Activated naive CD4-positive, alpha-beta T cell treated with anti-CD3 and anti-CD28 coated beads, Interleukin-2, amount 50 U/mL, for 16 hours (primary cell): ENCODE results near the gene JAKMIP1.

ENCODE experiments used
- DNase-seq: peaks from one replicate; pipeline ENCODE4 v3.0.0-alpha.2; 2020

JAKMIP1 gene

DNA sequence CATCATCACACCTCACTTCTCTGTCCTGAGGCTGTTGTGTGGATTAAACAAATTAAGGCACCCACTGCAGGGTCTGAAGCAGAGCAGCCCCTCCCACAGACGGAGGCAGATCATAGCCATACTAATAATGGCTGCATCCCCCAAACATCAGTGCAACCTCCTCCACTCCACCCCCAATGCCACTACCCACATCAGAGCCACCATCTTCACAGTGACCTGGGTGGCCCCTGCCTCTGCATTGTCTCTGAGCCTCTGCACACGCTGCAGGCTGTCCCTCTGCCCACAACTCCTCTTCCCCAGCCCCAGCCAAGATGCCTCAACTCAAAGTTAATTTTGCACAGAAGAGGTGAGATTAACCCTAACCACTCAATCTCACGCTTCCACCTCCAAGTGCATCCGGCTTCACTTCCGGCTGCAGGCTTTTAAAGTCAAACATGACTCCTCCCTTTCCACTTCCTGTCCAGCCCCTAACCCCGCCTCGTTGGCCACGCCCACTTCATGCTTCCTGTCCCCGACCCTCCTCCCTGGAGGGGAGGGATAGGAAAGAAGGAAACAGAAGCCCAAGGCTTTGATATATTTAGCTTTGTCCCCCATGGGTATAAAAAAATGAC is 22.7 kb downstream of the JAKMIP1 start:
- no peak for DNase-seq

DNA sequence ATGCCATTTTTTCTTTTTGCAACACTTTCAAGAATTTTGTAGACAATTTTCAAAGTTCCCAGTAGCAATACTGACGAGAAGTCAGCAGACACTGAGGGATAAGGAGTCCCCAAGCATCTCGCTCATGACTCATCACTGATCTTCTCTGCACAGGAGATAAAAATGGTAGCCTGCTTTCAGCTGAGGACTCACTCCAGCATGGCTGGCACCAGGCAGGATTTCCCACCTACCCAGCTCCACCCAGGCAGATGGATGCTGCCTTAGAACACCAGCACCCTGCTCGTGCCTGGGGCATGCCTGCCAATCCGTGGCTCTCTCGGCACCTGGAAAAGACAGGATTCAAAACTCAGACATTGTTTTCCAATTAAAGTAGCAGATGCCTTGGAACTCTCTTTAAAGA is 24.9 kb downstream of the JAKMIP1 start:
- DNase-seq: no peak

DNA sequence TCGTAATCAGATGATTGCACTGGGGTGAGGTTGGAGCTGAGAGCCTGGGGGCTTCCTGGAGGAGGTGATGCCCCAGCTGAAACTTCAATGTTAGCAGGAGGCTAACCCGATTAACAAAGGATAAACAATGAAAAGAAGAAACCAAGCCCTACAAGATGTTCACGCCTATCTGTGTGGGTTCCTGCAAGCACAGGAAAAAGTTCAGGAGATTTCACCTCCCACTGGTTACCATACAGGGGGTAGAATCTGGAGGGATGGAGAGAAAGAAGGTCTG is 27.5 kb downstream of the JAKMIP1 start:
- DNase-seq: no peak

DNA sequence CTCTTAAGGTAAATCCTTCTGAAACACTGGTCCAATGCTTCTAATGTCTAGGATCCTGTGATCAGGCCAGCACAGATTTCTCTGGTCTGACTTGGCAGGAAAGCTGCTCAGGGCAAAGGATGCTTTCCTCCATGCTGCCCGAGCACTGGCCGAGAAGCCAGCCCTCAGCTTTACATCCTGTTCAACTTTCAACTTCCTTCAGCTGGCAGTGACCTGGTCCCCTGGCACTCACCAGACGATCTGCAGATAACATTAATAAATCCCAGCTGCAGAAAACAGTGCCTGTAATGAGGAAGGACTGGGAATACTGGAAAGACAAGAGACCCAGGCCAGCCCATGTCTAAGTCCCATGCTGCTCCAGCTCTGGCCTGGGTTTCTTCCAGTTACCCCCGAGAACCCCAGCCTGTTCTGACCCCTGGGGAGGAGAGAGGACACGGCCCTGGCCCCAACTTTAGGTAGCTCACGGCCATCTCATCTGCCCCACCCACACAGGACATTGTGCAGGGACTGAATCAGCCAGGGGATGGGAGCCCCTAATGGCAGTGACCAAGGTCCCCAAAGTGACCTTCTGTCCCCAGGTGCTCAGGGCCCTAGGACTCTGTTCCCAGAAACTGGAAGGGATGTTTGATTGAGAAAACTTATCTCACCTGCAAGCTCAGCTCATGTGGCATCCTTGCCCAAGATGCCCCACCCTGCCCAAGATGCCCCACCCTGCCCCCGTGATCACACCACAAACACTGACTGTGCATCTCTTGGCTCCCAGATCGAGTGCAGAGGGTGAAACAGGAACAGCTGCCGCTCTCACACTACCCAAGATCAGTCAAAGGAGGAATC is 28.0 kb downstream of the JAKMIP1 start:
- no peak for DNase-seq

DNA sequence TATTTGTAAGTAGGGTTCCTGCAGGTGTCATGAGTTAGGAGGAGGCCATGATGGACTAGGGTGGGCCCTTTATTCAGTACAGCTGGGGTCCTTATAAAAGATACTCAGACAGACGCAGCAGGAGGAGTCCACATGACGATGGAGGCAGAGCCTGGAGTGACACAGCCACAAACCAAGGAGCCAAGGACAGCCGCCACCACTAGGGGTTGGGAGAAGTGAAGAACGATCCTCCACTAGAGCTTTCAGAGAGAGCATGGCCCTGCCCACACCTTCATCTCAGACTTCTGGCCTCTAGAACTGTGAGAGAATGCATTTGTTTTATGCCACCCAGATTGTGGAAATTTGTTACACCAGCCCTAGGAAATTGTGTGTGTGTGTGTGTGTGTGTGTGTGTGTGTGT is 31.1 kb downstream of the JAKMIP1 start:
- no peak for DNase-seq

DNA sequence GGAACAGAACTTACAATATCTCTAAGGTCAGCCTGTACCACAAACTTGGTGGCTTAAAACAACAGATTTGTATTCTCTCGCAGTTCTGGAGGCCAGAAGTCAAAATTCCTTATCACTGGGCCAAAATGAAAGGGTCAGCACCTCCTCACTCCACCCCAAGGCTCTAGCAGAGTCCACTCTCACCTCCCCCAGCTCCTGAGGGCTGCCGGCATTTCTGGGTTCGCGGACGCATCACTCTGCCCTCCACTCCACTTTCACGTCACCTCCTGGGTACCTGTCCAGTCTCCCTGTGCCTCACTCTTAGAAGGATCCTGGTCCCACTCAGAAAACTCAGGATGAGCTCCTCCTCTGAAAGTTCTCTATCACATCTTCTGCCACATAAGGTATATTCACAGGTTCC is 34.6 kb downstream of the JAKMIP1 start:
- no peak for DNase-seq

DNA sequence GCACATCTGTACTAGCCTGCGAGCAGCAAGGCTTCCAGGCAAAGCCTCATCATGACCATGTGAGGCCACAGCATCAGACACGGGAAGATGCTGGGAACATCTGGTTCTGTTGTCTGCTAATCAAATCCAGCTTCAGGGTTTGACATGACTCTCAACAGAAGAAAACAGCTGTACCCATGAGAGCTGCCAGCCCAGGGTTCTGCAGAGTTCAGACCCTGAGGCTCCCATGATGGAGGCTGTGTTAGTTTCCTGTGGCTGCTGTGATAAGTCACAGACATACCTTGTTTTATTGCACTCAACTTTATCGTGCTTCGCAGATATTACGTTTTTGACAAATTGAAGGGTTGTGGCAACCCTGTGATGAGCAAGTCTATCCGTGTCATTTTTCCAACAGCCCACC is 37.5 kb downstream of the JAKMIP1 start:
- no peak for DNase-seq

DNA sequence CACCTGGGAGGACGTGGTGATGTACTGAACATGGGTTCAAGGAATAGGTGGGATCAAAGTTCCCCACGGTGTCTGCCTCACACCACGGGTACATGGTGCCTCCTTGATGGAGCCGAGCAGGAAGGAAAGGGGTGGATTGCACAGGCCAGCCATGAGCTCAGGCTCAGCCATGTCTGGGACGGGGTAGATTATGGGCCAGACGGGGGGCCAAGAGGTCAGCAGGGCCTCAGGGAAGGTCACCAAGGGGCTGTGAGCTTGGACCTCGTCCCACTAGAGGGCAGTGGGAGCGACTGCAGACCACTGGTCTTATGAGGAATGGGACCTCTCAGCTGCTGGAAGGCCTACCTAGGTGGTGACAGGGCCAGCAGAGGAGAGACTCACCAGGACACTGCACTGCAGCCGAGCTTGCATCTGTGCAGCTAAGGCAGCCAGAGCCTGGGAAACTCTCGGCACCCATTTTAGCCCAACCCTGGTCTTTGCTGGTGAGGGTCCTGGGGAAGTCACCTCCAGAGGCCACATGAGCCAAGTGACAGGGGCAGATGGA is 38.4 kb downstream of the JAKMIP1 start:
- no peak for DNase-seq

DNA sequence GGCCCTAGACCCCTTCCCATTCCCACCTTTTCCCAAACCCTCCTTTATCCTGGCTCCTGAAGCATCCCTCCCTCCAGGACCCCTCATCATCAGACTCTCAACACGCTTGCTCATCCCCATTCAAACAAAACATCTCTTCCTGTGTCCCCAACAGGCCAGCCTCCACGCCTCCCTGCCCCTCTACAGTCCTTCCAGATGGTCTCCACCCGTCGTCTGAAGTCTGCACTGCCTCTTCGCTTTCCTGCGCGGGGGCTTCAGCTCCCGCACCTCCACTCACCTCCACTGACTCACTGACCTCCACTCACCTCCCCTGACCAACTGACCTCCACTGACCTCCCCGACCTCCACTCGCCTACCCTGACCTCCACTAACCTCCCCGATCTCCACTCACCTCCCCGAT is 39.8 kb downstream of the JAKMIP1 start:
- no peak for DNase-seq

DNA sequence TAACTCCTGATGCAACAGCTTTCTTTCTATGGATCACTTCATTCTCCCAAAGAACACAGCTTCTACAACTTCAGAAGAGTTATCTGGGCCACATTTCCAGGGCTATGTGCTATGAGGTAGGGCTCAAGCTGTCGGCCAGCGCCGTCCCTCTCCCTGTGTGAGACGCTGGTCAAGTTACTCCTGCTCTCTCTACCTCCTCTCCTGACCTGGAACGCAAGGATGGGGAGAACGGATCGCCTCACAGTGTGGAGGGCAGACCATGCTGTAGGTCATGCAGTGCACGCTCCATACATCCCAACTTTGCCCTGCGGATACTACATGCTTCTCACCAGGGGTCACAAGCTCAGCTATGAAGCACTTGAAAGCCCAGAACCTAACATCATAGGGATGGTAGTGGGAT is 42.4 kb downstream of the JAKMIP1 start:
- no peak for DNase-seq

DNA sequence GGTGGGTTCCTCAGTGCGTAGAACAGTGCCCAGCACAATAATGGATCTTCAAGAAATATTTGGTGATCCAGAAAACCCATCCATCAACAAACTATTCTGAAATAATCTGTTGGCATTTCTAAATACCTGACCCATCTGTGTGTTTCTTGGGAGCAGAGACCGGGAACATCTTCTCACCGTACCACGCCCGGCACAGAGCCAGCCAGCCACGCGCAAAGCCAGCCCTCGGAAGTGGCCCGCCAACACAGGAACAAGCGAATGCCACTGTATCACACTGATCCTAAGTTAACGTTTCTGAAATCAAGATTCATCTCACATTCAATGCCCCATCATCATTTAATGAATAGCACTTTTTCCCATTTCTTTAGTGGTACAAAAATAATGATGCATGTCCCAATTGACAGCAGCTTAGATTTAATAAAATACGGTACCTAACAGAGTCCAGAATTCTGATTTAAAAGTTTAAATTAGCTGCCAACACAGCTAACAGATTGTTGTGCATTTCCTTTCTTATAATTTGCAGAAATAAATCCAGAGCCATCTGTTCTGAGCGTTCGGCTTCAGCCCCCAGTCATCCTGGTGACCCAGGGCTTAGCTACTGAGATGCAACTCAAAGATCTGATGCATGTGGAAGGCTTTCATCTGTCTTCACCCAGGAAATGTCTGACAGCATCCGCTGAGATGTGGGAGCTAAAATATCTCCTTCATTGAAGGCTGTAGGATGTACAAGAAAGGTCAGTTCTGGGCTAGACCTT is 44.2 kb downstream of the JAKMIP1 start:
- no peak for DNase-seq

DNA sequence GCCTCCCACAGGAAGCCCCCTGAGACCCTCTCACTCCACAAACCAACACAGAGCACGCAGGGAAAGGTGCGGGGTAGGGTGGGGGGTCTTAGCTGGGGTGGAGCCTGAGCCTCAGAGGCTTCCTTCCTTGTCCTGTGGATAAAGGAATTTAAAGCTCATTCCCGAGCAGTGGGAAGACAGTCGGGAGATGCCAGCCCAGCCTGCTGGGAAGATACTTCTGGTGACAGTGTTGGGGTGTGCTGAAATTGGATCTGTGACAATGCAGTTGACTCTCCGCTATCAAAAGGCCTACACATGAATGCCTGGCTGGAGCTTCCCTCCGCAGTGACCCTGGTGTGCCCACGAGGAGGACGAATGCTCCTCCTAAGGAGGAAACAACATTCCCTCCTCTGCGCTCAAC is 45.5 kb downstream of the JAKMIP1 start:
- DNase-seq: no peak

DNA sequence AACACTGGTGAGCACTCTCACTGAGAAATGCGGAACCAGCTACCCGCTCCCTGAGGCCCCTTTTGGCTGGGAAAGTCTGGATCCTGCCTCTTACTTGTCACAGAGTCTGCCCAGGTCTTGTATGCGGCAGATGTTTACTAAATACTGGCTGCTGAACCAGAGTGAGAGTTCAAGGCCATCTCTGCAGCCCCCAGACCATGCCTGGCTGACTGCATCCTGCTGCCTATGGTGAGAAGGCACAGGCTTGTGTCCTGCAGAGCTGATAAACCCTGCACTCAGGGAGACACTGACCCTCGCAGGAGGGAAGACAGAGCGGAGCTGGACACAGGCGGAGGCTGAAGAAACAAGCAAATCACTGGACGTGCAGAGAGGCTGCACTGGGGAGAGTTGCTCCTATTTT is 46.5 kb downstream of the JAKMIP1 start:
- no peak for DNase-seq

DNA sequence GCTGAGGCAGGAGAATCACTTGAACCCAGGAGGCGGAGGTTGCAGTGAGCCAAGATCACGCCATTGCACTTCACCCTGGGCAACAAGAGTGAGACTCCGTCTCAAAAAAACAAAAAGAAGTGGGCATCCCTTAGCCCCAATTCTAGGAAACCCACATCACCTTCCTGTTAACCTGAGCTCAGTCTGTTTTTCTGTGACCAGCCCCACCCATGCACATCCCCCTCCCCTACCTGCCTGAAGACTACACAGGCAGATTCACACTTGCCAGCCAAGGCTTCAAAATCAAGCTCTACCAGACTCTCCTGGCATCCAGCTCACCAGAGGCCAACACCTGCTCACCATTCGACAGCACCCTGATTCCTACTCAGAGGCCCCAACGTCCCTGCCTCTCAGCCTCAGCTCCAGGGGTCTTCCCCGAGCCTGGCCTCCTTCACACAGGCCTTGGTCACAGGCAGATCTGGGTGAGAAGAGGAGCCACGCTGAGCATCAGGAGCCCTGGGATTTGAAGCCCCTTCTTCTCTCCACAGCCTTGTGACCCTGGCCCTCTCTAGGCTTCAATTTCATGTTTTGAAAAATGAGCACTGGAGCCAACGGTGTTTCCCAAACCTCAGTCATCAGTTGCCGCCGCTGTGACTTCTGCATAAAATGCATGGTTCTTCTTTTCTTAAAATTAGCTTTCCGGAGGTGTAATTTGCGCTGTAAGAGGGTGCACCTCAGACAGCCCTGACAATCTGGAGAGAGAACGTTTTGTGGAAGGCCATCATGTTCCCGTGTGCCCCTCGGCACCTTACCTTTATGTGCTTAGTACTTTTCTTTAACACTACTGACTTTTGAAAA is 47.3 kb downstream of the JAKMIP1 start:
- no peak for DNase-seq

DNA sequence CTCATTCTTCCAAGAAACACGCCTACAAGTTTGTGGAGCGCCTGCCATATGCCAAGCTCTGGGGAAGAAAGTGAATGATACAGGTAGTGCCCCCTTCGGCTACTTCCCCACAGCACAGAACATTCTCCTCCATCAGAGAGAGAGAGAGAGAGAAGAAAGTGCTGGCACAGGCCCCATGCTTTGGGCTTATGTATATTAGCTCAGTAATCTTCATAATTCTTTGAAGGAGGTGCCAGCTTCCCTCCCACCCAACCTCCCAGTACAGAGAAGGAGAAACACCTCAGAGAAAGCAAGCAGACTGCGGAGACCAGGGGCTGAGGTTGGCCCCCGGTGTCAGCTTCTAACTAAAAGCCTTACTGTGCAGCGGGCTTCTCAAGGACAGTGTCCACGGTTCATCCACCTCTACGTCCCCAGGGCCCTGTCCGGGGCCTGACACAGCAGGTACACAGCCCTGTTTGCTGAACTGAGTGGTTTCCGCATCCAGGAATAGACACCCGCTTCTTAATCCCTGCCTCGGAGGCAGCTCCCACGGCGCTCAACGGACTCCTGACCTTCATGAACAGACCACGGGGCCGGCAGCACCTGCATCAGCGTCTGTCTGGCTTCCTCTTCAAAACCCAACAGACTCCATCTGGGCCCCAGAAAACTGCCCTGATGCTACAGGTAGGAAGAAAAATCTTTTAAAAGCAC is 50.2 kb downstream of the JAKMIP1 start:
- no peak for DNase-seq

DNA sequence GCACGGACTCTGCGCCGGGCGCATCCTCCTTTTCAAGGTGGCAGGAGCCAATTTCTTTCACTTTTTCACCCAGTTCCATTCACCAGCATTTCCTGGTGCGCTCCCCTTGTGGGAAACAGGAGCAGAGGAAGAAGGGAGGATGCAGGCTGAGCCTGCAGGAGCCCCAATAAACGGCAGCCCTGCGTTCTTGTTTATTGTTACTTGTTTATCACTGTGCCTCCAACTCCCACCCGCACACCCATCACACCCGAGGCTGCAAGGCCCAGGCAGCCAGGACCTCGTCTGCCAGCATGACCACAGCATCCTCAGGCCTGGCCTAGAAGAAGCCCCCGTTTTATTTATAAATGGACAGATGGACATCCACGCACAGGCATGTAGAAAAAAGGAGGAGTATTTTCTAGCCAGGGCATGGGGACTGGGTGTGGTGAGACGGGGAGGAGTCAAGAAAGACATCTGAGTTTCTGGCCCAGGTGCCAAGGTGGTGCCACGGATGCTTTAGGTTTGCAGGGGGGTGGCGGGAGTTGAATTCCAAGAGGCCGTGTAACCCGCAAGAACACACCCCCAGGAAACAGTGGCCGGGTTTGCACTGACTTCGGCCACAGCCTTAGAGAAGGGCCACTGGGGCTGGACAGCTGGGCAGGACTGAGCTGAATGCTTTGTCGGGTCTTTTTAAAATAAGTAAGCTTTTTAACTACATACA is 51.7 kb downstream of the JAKMIP1 start:
- no peak for DNase-seq

DNA sequence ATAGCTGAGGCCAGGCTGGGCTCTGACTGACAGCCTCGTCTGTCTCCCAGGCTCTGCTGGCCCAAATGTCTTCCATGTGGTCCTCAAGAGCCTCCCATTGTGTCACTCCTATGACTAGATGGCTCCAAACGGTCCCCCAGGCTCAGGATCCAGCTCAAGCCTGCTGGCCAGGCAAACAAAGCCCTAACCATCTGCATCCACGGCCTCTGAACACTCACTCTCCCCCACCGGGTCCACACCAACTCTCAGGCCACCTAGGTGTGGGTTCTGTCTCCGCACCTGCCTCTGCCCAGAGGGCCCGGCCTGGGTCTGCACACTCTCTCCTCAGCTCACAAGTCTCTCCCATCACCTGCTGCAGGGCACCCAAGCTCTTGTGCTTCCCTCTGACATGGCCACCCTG is 52.9 kb downstream of the JAKMIP1 start:
- no peak for DNase-seq

DNA sequence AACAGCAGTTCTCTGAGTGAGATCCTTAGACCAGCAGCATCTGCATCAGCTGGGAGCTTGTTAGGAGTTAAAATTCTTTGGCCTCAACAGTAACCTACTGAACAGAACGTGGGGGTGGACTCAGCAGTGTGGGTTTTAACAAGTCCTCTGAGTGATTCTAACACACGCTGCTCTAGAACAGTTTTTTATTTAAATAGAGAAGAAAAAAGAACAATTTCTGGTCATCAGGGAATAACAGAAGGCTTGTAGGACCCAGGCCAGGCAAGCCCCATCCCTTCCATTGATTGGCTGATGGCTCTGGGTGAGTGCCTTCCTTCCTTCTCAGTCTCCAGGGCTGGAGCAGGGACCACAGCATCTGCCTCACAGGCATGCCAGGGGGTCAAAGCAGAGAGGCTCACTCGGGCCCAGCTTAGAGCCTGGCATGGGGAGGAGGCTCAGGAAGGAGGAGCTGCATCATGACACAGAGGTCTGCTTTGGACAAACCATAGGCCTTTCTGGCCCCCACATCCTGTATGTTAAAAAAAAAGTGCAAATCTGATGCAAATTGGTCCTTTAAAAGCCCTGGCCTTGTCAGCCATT is 56.7 kb downstream of the JAKMIP1 start:
- DNase-seq: no peak

DNA sequence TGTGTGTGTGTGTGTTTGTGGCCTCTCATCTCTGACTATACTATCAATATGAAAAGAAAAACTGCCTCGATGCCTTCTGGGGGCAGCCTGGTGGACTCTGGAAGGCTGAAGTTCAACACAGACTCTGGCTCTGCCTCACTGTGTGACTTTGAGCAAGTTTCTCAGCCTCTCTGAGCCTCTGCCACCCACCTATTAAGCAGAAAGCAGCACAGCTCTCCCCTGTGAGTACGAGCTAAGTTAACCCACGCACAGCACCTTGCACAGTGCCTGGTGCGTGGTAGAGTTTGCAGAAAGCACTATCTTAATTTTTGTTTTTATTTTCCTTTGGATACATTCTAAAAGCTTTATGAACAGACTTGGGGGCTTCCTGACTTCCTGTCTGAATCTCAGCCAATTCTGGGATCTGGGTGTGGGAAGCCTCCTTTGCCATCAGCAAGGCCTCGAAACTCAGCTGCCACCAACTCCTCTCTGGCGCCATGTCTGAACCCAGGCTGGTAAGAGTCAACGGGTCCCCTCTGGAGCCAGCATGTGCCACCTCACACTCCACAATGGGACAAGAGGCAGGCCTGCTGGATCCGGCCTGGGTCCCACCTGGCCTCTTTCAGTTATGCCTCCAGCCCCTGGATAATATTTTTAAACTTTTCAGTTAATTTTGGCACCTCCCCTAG is 57.3 kb downstream of the JAKMIP1 start:
- DNase-seq: no peak

DNA sequence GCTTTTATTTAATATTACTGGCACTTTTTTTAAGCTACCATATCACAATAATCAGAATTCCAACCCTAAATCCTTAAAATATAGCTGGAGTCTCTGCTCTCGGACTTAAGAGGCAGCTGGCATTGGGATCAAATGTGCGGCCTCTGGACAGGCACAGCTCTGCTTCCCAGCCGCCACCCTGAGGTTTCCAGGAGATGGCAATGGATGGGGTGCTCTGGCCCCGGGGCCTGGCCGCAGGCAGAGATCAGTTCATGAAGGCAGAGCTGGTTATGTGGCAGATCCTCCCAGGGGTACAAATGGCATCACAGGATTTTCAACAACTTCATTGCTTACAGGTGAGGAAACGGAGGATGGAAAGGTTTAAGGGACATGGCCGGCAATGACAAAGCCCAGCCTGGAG is 57.8 kb downstream of the JAKMIP1 start:
- DNase-seq: no peak

DNA sequence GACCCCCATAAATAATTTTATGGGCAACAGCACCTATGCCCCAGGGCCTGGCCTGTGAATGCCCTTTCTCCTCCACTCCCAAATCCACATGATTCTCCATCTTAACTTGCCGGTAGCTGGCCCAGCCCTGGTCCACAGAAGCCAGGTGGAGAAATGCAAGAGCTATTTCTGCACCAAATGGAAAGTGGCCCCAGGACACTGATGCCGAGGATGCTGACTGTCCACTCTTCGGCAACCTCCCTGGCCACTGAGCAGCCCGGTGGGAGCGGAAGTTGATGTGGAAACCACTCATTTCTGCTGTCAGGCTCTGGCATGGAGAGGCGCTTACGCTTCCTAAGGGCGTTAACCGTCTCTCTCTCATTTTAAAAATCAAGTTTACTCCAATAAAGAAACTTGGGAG is 58.8 kb downstream of the JAKMIP1 start:
- no peak for DNase-seq
